Daoy (cell line): ENCODE measurements around the gene COMMD9. TPM values are rescaled to one million over a fixed set of nuclear protein-coding genes. Genes with fewer than 3 reads are reported as not detected.

ENCODE experiments used
- DNase-seq: peaks from one replicate; pipeline ENCODE4 v3.0.0-alpha.2; 2015; ENCODE audit warnings: low read depth
- total RNA-seq: library from RNA; depleted of rRNA; stranded (reverse); fragments of >200 nt; shearing (Covaris generic); gene quantifications from 2 replicates; pipeline ENCODE4 v1.2.3, GENCODE V29; 2014; rRNA removed

COMMD9 gene
- total RNA-seq, 1 experiment from 2014 or later = 43.5 TPM

DNA sequence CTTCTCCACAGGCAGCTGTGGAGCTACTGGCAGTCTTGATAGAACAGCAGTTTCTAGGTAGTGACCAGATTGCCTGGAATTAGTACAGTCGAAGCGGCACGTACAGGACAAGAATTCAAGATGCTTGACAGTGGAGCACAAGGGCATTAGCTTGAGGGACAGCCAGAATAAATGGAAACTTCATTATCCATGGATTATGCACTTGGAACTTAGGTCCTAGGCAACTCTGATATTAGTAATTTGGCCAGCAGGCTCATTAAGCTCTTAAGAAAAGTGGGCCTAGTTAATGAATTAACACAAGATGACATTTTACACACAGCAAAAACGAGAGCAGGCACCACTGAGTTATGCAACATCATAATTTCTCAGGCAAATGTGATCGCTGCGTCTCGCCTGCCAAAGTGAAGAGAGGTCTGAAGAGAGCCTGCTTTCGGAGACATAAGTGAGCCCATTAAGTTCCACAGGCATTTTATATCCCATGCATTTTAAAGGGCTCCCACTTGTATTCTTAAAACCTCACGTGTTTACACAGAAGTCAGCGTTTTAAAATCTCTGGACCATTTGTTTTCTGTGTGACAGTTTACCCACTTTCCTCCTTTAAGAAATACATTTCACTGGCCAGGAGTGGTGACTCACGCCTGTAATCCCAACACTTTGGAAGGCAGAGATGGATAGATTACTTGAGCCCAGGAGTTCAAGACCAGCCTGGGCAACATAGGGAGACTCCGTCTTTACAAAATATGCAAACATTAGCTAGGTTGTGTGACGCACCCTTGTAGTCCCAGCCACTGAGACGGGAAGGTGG is 66.2 kb downstream of the COMMD9 start:
- no peak for DNase-seq

Other genes starting within 250 kb of the COMMD9 start
- gene PRR5L, start 6.9 kb upstream of the COMMD9 start, total RNA-seq = 51.8 and 69.9 TPM in 2 replicates
- 4.5 and 8.2 TPM in 2 replicates for gene TRAF6, start 220.8 kb upstream of the COMMD9 start, total RNA-seq